ENCODE measurements around the gene SERPINB1. TPM values are rescaled to one million over a fixed set of nuclear protein-coding genes. Genes with fewer than 3 reads are reported as not detected.

SERPINB1 gene
- total RNA-seq, 2 experiments from 2014 or later: 58.3 to 58.4 TPM

- ChIA-PET POLR2A (no interaction called here), CTCF (no interaction called here)
- H3K36me3 Mint-ChIP-seq (ENCODE audit: low read depth): no peaks in the 10 kb centered on the region
- Histone ChIP-seq H3K4me1 (ENCODE audit: insufficient read depth, low read length) (peaks cover 5% of the 10 kb centered on the region), H3K9me3 (ENCODE audit: control insufficient read depth in 1 of 2, insufficient read depth in 1 of 2, low read length in 2 of 2) (no peaks in the 10 kb centered on the region), H3K36me3 (ENCODE audit: insufficient read depth, low read length) (no peaks in the 10 kb centered on the region), H3K27me3 (ENCODE audit: control insufficient read depth in 1 of 2, insufficient read depth in 2 of 2, low read length in 2 of 2) (no peaks in the 10 kb centered on the region), H3K4me3 (ENCODE audit: low read length) (no peak overlapping the region), H3K27ac (ENCODE audit: low read depth in 1 of 2, low read length in 2 of 2) (no peak overlapping the region)
- intact Hi-C loops (cut with DNase I, micrococcal nuclease): no loop called here
- no peaks in the 10 kb centered on the region for H3K27me3 Mint-ChIP-seq
- H3K4me1 Mint-ChIP-seq (ENCODE audit: low read depth): no peaks in the 10 kb centered on the region
- H3K9me3 Mint-ChIP-seq: peaks cover 2% of the 10 kb centered on the region
- ATAC-seq (ENCODE audit: poor library complexity) (no peak), DNase-seq (peak in 1 of 14 experiments; percentile 34)
- no peak for TF ChIP-seq CTCF (IDR thresholded peaks at IDR 0.05)
- H3K4me3 Mint-ChIP-seq: no peak overlapping the region
- H3K27ac Mint-ChIP-seq: no peak overlapping the region
Measured at GRCh38 chr6:2810092-2810671, 31.5 kb downstream of the SERPINB1 start.

GRCh38 chr6:2809015-2809414 is 32.6 kb downstream of the SERPINB1 start:
- no peaks in the 10 kb centered on the region for H3K27me3 Mint-ChIP-seq
- TF ChIP-seq CTCF (IDR thresholded peaks at IDR 0.05): no peak
- H3K9me3 Mint-ChIP-seq: peaks cover 2% of the 10 kb centered on the region
- H3K4me3 Mint-ChIP-seq: no peak overlapping the region
- H3K27ac Mint-ChIP-seq: no peak overlapping the region
- H3K9me3 ChIP-seq (ENCODE audit: control insufficient read depth in 1 of 2, insufficient read depth in 1 of 2, low read length in 2 of 2): no peaks in the 10 kb centered on the region
- H3K27me3 ChIP-seq (ENCODE audit: control insufficient read depth in 1 of 2, insufficient read depth in 2 of 2, low read length in 2 of 2): no peaks in the 10 kb centered on the region
- H3K4me1 Mint-ChIP-seq (ENCODE audit: low read depth): no peaks in the 10 kb centered on the region
- no peak for DNase-seq
- CTCF ChIA-PET: no interaction called here
- H3K36me3 Mint-ChIP-seq (ENCODE audit: low read depth): no peaks in the 10 kb centered on the region
- ATAC-seq (ENCODE audit: poor library complexity): no peak
- POLR2A ChIA-PET: no interaction called here
- intact Hi-C loops (cut with DNase I, micrococcal nuclease): no loop called here
- no peak overlapping the region for H3K4me3 ChIP-seq (ENCODE audit: low read length)
- no peak overlapping the region for H3K27ac ChIP-seq (ENCODE audit: low read depth in 1 of 2, low read length in 2 of 2)
- no peaks in the 10 kb centered on the region for H3K36me3 ChIP-seq (ENCODE audit: insufficient read depth, low read length)
- peaks cover 5% of the 10 kb centered on the region for H3K4me1 ChIP-seq (ENCODE audit: insufficient read depth, low read length)

GRCh38 chr6:2807342-2808090 is 34.1 kb downstream of the SERPINB1 start:
- H3K27me3 ChIP-seq (ENCODE audit: control insufficient read depth in 1 of 2, insufficient read depth in 2 of 2, low read length in 2 of 2): no peaks in the 10 kb centered on the region
- DNase-seq (no peak), ATAC-seq (ENCODE audit: poor library complexity) (no peak)
- H3K9me3 Mint-ChIP-seq: no peaks in the 10 kb centered on the region
- intact Hi-C loops (cut with DNase I, micrococcal nuclease): no loop called here
- H3K27me3 Mint-ChIP-seq: no peaks in the 10 kb centered on the region
- H3K4me1 ChIP-seq (ENCODE audit: insufficient read depth, low read length): peaks cover 5% of the 10 kb centered on the region
- TF ChIP-seq CTCF (IDR thresholded peaks at IDR 0.05): no peak
- no peak overlapping the region for H3K4me3 ChIP-seq (ENCODE audit: low read length)
- ChIA-PET POLR2A (no interaction called here), CTCF (no interaction called here)
- no peaks in the 10 kb centered on the region for H3K9me3 ChIP-seq (ENCODE audit: control insufficient read depth in 1 of 2, insufficient read depth in 1 of 2, low read length in 2 of 2)
- H3K36me3 ChIP-seq (ENCODE audit: insufficient read depth, low read length): no peaks in the 10 kb centered on the region
- no peak overlapping the region for H3K4me3 Mint-ChIP-seq
- no peak overlapping the region for H3K27ac Mint-ChIP-seq
- H3K36me3 Mint-ChIP-seq (ENCODE audit: low read depth): no peaks in the 10 kb centered on the region
- H3K4me1 Mint-ChIP-seq (ENCODE audit: low read depth): no peaks in the 10 kb centered on the region
- H3K27ac ChIP-seq (ENCODE audit: low read depth in 1 of 2, low read length in 2 of 2): no peak overlapping the region
